Natural killer cell (primary cell): ENCODE results near the gene AP3B1. TPM values are rescaled to one million over a fixed set of nuclear protein-coding genes. Genes with fewer than 3 reads are reported as not detected.

Source experiments
- ATAC-seq, 3 donors: fragments of 150-1000 bp in 2 of 3; fragments of 200-7000 bp in 1 of 3; cut with Tn5 transposase; 1 replicate in 1 of 3; 2 replicates in 2 of 3; pipeline ENCODE4 v1.10.0; 2021; ENCODE audit warnings: mild to moderate bottlenecking in 2 of 3, moderate library complexity in 2 of 3
- DNase-seq, 2 donors: peaks; one replicate each; pipeline versions ENCODE4 v3.0.0 to v3.0.0-alpha.2; 2013 to 2021; ENCODE audit warnings: mixed read lengths in 1 of 2
- H3K27ac ChIP-seq: one replicate; pipeline ENCODE4 v1.5.1; 2013; ENCODE audit warnings: mild to moderate bottlenecking, low read length
- H3K27me3 ChIP-seq: one replicate; pipeline ENCODE4 v1.6.1; 2013; ENCODE audit warnings: low read length; ENCODE audit not compliant: control insufficient read depth, insufficient read depth
- H3K36me3 ChIP-seq: one replicate; pipeline ENCODE4 v1.6.1; 2013; ENCODE audit warnings: low read length; ENCODE audit not compliant: control insufficient read depth, insufficient read depth
- H3K4me1 ChIP-seq: one replicate; pipeline ENCODE4 v1.6.1; 2013; ENCODE audit warnings: low read length; ENCODE audit not compliant: control insufficient read depth, insufficient read depth
- H3K4me3 ChIP-seq: one replicate; pipeline ENCODE4 v1.5.1; 2013; ENCODE audit warnings: low read length
- H3K9me3 ChIP-seq: one replicate; pipeline ENCODE4 v1.6.1; 2013; ENCODE audit warnings: low read length; ENCODE audit not compliant: control insufficient read depth, insufficient read depth
- H3K27ac Mint-ChIP-seq, 2 donors: one replicate each; pipeline ENCODE4 v1.8.0; 2022; ENCODE audit warnings: mild to moderate bottlenecking in 2 of 2, mixed read lengths in 2 of 2, moderate library complexity in 1 of 2
- H3K27me3 Mint-ChIP-seq, 2 donors: one replicate each; pipeline ENCODE4 v1.8.0; 2022; ENCODE audit warnings: low read depth in 2 of 2, mixed read lengths in 2 of 2
- H3K36me3 Mint-ChIP-seq: one replicate; pipeline ENCODE4 v1.8.0; 2022; ENCODE audit warnings: mixed read lengths
- H3K4me1 Mint-ChIP-seq, 2 donors: one replicate each; pipeline ENCODE4 v1.8.0; 2022; ENCODE audit warnings: mixed read lengths in 2 of 2
- H3K4me3 Mint-ChIP-seq: one replicate; pipeline ENCODE4 v1.8.0; 2022; ENCODE audit warnings: mild to moderate bottlenecking, moderate library complexity, mixed read lengths
- H3K9me3 Mint-ChIP-seq, 2 donors: one replicate each; pipeline ENCODE4 v1.8.0; 2022; ENCODE audit warnings: mixed read lengths in 2 of 2
- CTCF ChIP-seq: fragments of 200-600 bp; IDR thresholded peaks from one replicate; pipeline ENCODE4 v1.8.0; 2022; ENCODE audit warnings: antibody characterized with exemption
- WGBS: methylation state at CpG from one replicate; pipeline ENCODE4 v1.1.7; 2013; ENCODE audit warnings: missing lambda C conversion rate; ENCODE audit not compliant: insufficient coverage; 5-methylcytosine and 5-hydroxymethylcytosine counted together
- intact Hi-C: fragments of 100-400 bp; cut with micrococcal nuclease; formaldehyde crosslinking; loops from one replicate; pipeline ENCODE4 v1.14.2; 2022
- total RNA-seq, 4 donors: library from RNA; stranded (reverse); fragments of 120-200 nt in 1 of 4; gene quantifications; one replicate each; pipeline versions ENCODE4 v1.2.3 to v1.2.4, GENCODE V29; 2013 to 2022

AP3B1 gene
- total RNA-seq, 3 donors from 2014 or later (not counting 1 experiment from before 2014, with no cell fraction given): 48.5 to 58.2 (median 56.2) TPM

DNA sequence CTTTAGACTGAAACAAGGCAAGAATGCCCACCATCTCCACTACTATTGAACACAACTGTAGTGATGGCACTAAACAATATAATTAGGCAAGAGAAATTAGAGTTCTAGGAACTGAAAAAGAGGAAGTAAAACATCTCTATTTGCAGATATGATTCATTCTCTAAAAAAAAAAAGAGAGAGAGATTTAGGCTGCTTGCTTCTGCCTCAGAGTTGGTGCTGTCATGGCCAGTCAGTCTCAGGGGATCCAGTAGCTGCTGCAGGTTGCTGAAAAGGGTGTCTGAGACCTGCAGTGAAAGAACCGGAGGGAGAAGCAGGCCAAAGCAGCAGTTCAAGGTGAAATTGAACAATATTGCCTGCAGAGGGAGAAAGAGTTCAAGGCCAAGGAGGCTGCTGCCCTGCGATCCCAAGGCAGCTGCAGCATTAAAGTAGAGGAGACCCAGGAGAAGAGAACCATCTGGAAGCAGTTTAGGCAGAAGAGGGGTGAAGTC lies 72.5 kb downstream of the AP3B1 start:
- peaks cover 20% of the 10 kb centered on the region for H3K36me3 ChIP-seq
- no peaks in the 10 kb centered on the region for H3K9me3 ChIP-seq
- peaks cover 3% of the 10 kb centered on the region for H3K4me1 ChIP-seq
- ATAC-seq (peak in 2 of 3 donors; percentile 15 to 25), DNase-seq (peak in 1 of 2 donors; percentile 15)
- 63% methylated on average over 2 of the region's 2 CpGs for WGBS
- Mint-ChIP-seq H3K4me3 (no peak overlapping the region), H3K27ac (peak overlapping the region; percentile 37), H3K27me3 (no peaks in the 10 kb centered on the region), H3K4me1 (peaks cover 16 to 23% of the 10 kb centered on the region in 2 donors), H3K9me3 (peaks cover 0 to 4% of the 10 kb centered on the region in 2 donors), H3K36me3 (peaks cover 32% of the 10 kb centered on the region)
- intact Hi-C loops: no loop called here
- no peak for TF ChIP-seq CTCF
- no peaks in the 10 kb centered on the region for H3K27me3 ChIP-seq
- no peak overlapping the region for H3K4me3 ChIP-seq
- no peak overlapping the region for H3K27ac ChIP-seq

GRCh38 chr5:78221467-78221866 lies 73.0 kb downstream of the AP3B1 start:
- Mint-ChIP-seq H3K27ac (peak overlapping the region in 1 of 2 donors; percentile 37), H3K4me1 (peaks cover 16 to 23% of the 10 kb centered on the region in 2 donors), H3K9me3 (peaks cover 0 to 4% of the 10 kb centered on the region in 2 donors), H3K4me3 (no peak overlapping the region), H3K27me3 (no peaks in the 10 kb centered on the region), H3K36me3 (peaks cover 32% of the 10 kb centered on the region)
- intact Hi-C loops: no loop called here
- H3K4me1 ChIP-seq: peaks cover 3% of the 10 kb centered on the region
- TF ChIP-seq CTCF: no peak
- DNase-seq (no peak), ATAC-seq (no peak)
- peaks cover 20% of the 10 kb centered on the region for H3K36me3 ChIP-seq
- H3K9me3 ChIP-seq: no peaks in the 10 kb centered on the region
- WGBS: 100% methylated on average over 1 of the region's 1 CpG
- H3K27ac ChIP-seq: no peak overlapping the region
- no peak overlapping the region for H3K4me3 ChIP-seq
- no peaks in the 10 kb centered on the region for H3K27me3 ChIP-seq

- Histone ChIP-seq H3K27me3 (no peaks in the 10 kb centered on the region), H3K36me3 (peaks cover 18% of the 10 kb centered on the region), H3K9me3 (no peaks in the 10 kb centered on the region), H3K27ac (no peak overlapping the region), H3K4me1 (no peaks in the 10 kb centered on the region), H3K4me3 (no peak overlapping the region)
- H3K9me3 Mint-ChIP-seq: no peaks in the 10 kb centered on the region
- H3K4me3 Mint-ChIP-seq: no peak overlapping the region
- peaks cover 0 to 4% of the 10 kb centered on the region in 2 donors for H3K4me1 Mint-ChIP-seq
- DNase-seq: no peak
- intact Hi-C loops: no loop called here
- H3K36me3 Mint-ChIP-seq: peaks cover 16% of the 10 kb centered on the region
- ATAC-seq: no peak
- 98% methylated on average over 4 of the region's 4 CpGs for WGBS
- H3K27ac Mint-ChIP-seq: no peak overlapping the region
- TF ChIP-seq CTCF: no peak
- no peaks in the 10 kb centered on the region for H3K27me3 Mint-ChIP-seq
Measured at GRCh38 chr5:78215972-78216371, 78.5 kb downstream of the AP3B1 start.

DNA sequence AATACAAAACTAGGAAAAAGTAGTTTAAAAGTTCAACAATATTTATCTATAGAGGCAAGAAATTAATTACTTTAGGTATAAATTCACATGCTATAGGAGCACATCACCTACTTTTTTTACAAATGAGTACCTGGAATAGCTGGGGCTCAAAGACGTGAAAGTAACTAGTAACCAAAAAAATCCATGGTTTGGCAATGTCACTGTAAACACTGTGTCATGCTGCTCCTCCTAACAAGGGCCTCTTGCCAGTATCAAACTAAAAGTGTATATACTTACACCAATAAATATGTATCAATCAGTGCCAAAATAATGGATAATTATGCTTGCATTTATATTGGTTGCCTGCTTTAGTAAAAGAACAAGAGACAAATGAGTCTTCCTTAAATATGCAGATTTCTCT lies 78.9 kb downstream of the AP3B1 start:
- Histone ChIP-seq H3K27me3 (no peaks in the 10 kb centered on the region), H3K4me3 (no peak overlapping the region), H3K27ac (no peak overlapping the region), H3K4me1 (no peaks in the 10 kb centered on the region), H3K36me3 (peaks cover 14% of the 10 kb centered on the region), H3K9me3 (no peaks in the 10 kb centered on the region)
- ATAC-seq (no peak), DNase-seq (no peak)
- Mint-ChIP-seq H3K36me3 (peaks cover 13% of the 10 kb centered on the region), H3K4me3 (no peak overlapping the region), H3K27ac (no peak overlapping the region), H3K27me3 (no peaks in the 10 kb centered on the region), H3K4me1 (peaks cover 0 to 4% of the 10 kb centered on the region in 2 donors), H3K9me3 (no peaks in the 10 kb centered on the region)
- intact Hi-C loops: no loop called here
- WGBS: 93% methylated on average over 1 of the region's 1 CpG
- no peak for TF ChIP-seq CTCF
